HepG2 (cell line): ENCODE results near the gene ITGB3. TPM values are rescaled to one million over a fixed set of nuclear protein-coding genes. Genes with fewer than 3 reads are reported as not detected.

Experiments used
- ATAC-seq: fragments of 200-7000 bp; cut with Tn5 transposase; 3 replicates; pipeline ENCODE4 v1.9.1; 2020; ENCODE audit warnings: mild to moderate bottlenecking, moderate library complexity
- BruUV-seq: library from RNA; stranded (reverse); fragments of 400-500 nt; replicated peaks from 2 replicates; lab custom pipeline; 2021; lab: Mats Ljungman, UMichigan
- CTCF ChIA-PET: fragments of 300-600 bp; formaldehyde crosslinking; extraction: SDS; loops from one replicate; lab custom pipeline; 2021; ENCODE audit warnings: low total read pairs, inconsistent platforms, low intra/inter-chr PET ratio; lab: Yijun Ruan, JAX
- POLR2A ChIA-PET: fragments of 350-600 bp; sonication (Branson Sonifier 250); formaldehyde crosslinking; loops from one replicate; lab custom pipeline; 2020; ENCODE audit warnings: antibody characterized with exemption, inconsistent platforms; lab: Yijun Ruan, JAX
- DNase-seq: peaks from one replicate; pipeline ENCODE4 v3.0.0-alpha.2; 2015; ENCODE audit warnings: low spot score
- FAIRE-seq: peaks from 3 replicates; lab custom pipeline; 2011; peaks lifted over from hg19 to GRCh38; lab: Jason Lieb, UNC
- H2AFZ ChIP-seq: one replicate; pipeline ENCODE4 v1.6.1; 2011; ENCODE audit warnings: low read length, inconsistent platforms
- H3K27ac ChIP-seq: fragments of 300-600 bp; 3 replicates; pipeline ENCODE4 v1.8.0; 2011; ENCODE audit warnings: mixed run types, mild to moderate bottlenecking, mixed read lengths, low read length, inconsistent platforms; ENCODE audit not compliant: insufficient read depth; ENCODE audit errors: extremely low read length
- H3K27me3 ChIP-seq, 2 experiments: fragments of 200-600 bp in 1 of 2; 2 replicates in 1 of 2; 3 replicates in 1 of 2; pipeline versions ENCODE4 v1.6.0 to v1.8.0; 2011; ENCODE audit warnings: low read length in 2 of 2, mild to moderate bottlenecking in 2 of 2, moderate library complexity in 2 of 2, inconsistent platforms in 1 of 2; ENCODE audit not compliant: insufficient read depth in 2 of 2, control insufficient read depth in 1 of 2
- H3K36me3 ChIP-seq, 2 experiments: fragments of 200-600 bp in 1 of 2; replicated peaks in 1 of 2; 2 replicates in 1 of 2; 3 replicates in 1 of 2; pipeline versions ENCODE4 v1.5.1 to v1.8.0; 2011; ENCODE audit warnings: low read length in 2 of 2, inconsistent platforms in 1 of 2; ENCODE audit not compliant: insufficient read depth in 2 of 2, control insufficient read depth in 1 of 2
- H3K4me1 ChIP-seq: 2 replicates; pipeline ENCODE4 v1.5.1; 2012; ENCODE audit warnings: low read length, inconsistent platforms; ENCODE audit not compliant: insufficient read depth
- H3K4me2 ChIP-seq: 2 replicates; pipeline ENCODE4 v1.6.0; 2011; ENCODE audit warnings: low read depth, low read length, inconsistent platforms
- H3K4me3 ChIP-seq, 3 experiments: fragments of 200-600 bp in 1 of 3; sonication (generic), shearing (Covaris generic) in 1 of 3; replicated peaks in 1 of 3; 2 replicates each; pipeline ENCODE4 v1.5.1; 2011 to 2016; ENCODE audit warnings: low read length in 3 of 3, inconsistent platforms in 2 of 3, low read depth in 2 of 3, mild to moderate bottlenecking in 2 of 3, control low read depth in 1 of 3, mixed read lengths in 1 of 3; ENCODE audit not compliant: insufficient read depth in 1 of 3
- H3K79me2 ChIP-seq: one replicate; pipeline ENCODE4 v1.6.1; 2011; ENCODE audit warnings: low read length, inconsistent platforms; ENCODE audit not compliant: insufficient read depth
- H3K9ac ChIP-seq: 2 replicates; pipeline ENCODE4 v1.6.0; 2011; ENCODE audit warnings: mild to moderate bottlenecking, low read depth, low read length, inconsistent platforms; ENCODE audit not compliant: insufficient read depth
- H3K9me3 ChIP-seq: 2 replicates; pipeline ENCODE4 v1.5.1; 2012; ENCODE audit warnings: mild to moderate bottlenecking, low read length
- H4K20me1 ChIP-seq: 2 replicates; pipeline ENCODE4 v1.6.0; 2011; ENCODE audit warnings: inconsistent platforms, mild to moderate bottlenecking, low read length, moderate library complexity; ENCODE audit not compliant: insufficient read depth
- CCAR2 ChIP-seq: fragments of 200-400 bp; formaldehyde crosslinking; optimal IDR thresholded peaks from 2 replicates; pipeline ENCODE3; 2018; ENCODE audit warnings: low read depth, mild to moderate bottlenecking, low read length, moderate library complexity
- CTCF ChIP-seq: sonication (generic); formaldehyde crosslinking; IDR thresholded peaks from 2 replicates; pipeline ENCODE4 v1.5.0; 2020; ENCODE audit warnings: mild to moderate bottlenecking, missing genetic modification reagents, moderate library complexity
- RAD21 ChIP-seq: fragments of 450-650 bp; formaldehyde crosslinking; IDR thresholded peaks from 2 replicates; pipeline ENCODE4 v1.5.0; 2020; ENCODE audit warnings: mild to moderate bottlenecking
- SAP130 ChIP-seq: IDR thresholded peaks from 2 replicates; pipeline ENCODE4 v1.6.1; 2016; ENCODE audit warnings: low read depth
- SMC3 ChIP-seq: IDR thresholded peaks from 2 replicates; pipeline ENCODE4 v1.6.1; 2011; ENCODE audit warnings: low read length, improper control_type of control experiment
- STAG1 ChIP-seq: sonication (generic); formaldehyde crosslinking; IDR thresholded peaks from 2 replicates; pipeline ENCODE4 v1.4.0; 2020; ENCODE audit warnings: missing genetic modification reagents
- ZSCAN25 ChIP-seq: sonication (generic); formaldehyde crosslinking; IDR thresholded peaks from 2 replicates; pipeline ENCODE4 v1.8.0; 2022; ENCODE audit warnings: mild to moderate bottlenecking, missing genetic modification reagents
- WGBS: methylation state at CpG from one replicate; pipeline ENCODE4 v1.1.6; 2017; ENCODE audit warnings: low lambda C conversion rate; 5-methylcytosine and 5-hydroxymethylcytosine counted together
- in situ Hi-C: cut with HindIII; loops from 2 replicates; pipeline ENCODE4 v1.10.0; 2017; ENCODE audit warnings: low pct_unique_long_range_greater_than_20kb; ENCODE audit not compliant: extremely low pct_ligation_motif_present
- intact Hi-C: fragments of 100-400 bp; cut with micrococcal nuclease; formaldehyde crosslinking; loops from one replicate; pipeline ENCODE4 v1.10.0; 2022; ENCODE audit not compliant: unreplicated experiment
- polyA plus RNA-seq, 8 experiments: library from polyadenylated mRNA; depleted of rRNA in 3 of 8; stranded (reverse) in 7 of 8; unstranded in 1 of 8; fragments of >200 nt; fragmentation: Illumina TruSeq in 4 of 8; extraction: Trizol in 4 of 8; gene quantifications; 2 replicates each; pipeline versions ENCODE4 v1.2.1 to v1.2.3, GENCODE V29; 2011 to 2016; ENCODE audit warnings: low read depth in 4 of 8, missing spikeins in 1 of 8, mixed read lengths in 1 of 8; ENCODE audit not compliant: insufficient read depth in 1 of 8
- total RNA-seq, 5 experiments: library from RNA; depleted of rRNA; stranded (reverse); fragments of >200 nt; fragmentation: Illumina TruSeq; extraction: Trizol; gene quantifications; 2 replicates each; pipeline ENCODE4 v1.2.3, GENCODE V29; 2016; ENCODE audit warnings: low read depth in 1 of 5

Gene ITGB3
- total and polyA plus RNA-seq, 2 of the 13 experiments (the other 11 are each of a cell fraction or from before 2014, with no cell fraction given) = 0.09 to 0.31 TPM

GRCh38 chr17:47318197-47318918 is 64.7 kb downstream of the ITGB3 start:
- in situ Hi-C loops = loop anchor here (5.0 kb wide), 1 partner anchor 86 kb away; no protein-coding TSS in a partner anchor
- intact Hi-C loops = loop anchor here (5.0 kb wide), 1 partner anchor 131 kb away; the partner anchor contains the start of gene CDC27
- H2AFZ ChIP-seq = no peak overlapping the region
- TF ChIP-seq CTCF (peak; percentile 56), SAP130 (CRISPR knock-in tag) (peak; percentile 31; the same call in 1 of the 2 replicates), SMC3 (peak; percentile 35; the same call in 1 of the 2 replicates), RAD21 (peak; percentile 24; the same call in 1 of the 2 replicates), CCAR2 (no peak), STAG1 (CRISPR knock-in tag) (peak; percentile 55), ZSCAN25 (CRISPR knock-in tag) (no peak)
- peaks cover 47% of the 10 kb centered on the region for H3K4me1 ChIP-seq
- H3K9ac ChIP-seq = no peak overlapping the region
- no peaks in the 10 kb centered on the region for H3K79me2 ChIP-seq
- DNase-seq = peak; percentile 31
- ATAC-seq = peak; percentile 66
- no peaks in the 10 kb centered on the region for H3K27me3 ChIP-seq
- ChIA-PET CTCF (no interaction called here), POLR2A (no interaction called here)
- no TSS peak for BruUV-seq
- no peaks in the 10 kb centered on the region for H4K20me1 ChIP-seq
- H3K36me3 ChIP-seq = no peaks in the 10 kb centered on the region
- WGBS = 66% methylated on average over 3 of the region's 3 CpGs
- no peak overlapping the region for H3K4me3 ChIP-seq
- H3K9me3 ChIP-seq = peaks cover 6% of the 10 kb centered on the region; the same call in 1 of the 2 replicates
- H3K27ac ChIP-seq = no peak overlapping the region
- 0 out of 2 replicates have a peak overlapping the region, but pooled peaks have one; percentile 0 for H3K4me2 ChIP-seq
- no peak for FAIRE-seq
